ENCODE measurements around the gene CUL2.
"Not testable (repeated sequence)": the region's sequence is repeated elsewhere in the genome, so short reads cannot be mapped to it uniquely, and the experiment has no call there.

The CUL2 gene
- 62.2 to 83.9 reads per million in 2 experiments for total RNA-seq

DNA sequence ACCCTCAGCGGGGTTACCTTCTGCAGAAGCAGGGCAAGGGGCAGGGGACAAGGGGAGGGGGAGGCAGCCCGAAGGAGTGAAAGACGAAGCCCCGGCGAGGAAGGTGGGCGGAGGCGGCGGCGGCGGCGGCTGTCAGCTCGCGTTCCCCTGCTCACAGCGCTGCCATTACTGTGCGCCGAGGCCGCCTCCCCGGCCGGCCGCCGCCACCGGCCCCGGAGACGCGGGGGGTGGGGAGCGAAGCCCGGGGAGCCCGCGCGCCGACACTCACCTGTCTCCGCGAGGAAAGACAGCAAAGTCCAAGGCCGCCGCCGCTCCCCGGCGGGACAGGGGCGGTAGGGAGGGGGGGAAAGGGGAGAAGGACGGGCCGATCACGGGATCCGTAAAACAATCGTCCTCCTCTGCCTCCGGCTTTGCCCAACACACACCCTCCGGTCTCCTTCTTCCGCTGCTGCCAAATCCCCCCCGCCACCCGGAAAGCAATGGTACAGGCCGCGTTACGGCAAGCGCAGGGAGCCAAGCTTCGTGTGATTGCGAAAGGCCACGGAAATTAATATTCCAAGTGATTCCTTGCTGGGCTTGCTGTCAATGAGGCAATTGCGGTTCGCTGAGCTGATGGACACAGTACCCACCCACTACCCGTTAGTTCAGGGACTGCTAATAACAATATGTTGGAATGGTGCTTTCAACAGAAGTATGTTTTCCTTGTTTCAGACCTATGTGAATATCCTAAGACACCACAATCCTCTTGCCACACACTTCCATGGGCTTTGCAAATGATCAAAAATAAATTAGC, at the start of gene CUL2:
TSS of gene CUL2 (minus strand) at position 180 of the 793 bp plus-strand sequence. CDS start 19,024 bp downstream, outside the sequence.
- DNase-seq (ENCODE audit: low read depth): peak; percentile 88

DNA sequence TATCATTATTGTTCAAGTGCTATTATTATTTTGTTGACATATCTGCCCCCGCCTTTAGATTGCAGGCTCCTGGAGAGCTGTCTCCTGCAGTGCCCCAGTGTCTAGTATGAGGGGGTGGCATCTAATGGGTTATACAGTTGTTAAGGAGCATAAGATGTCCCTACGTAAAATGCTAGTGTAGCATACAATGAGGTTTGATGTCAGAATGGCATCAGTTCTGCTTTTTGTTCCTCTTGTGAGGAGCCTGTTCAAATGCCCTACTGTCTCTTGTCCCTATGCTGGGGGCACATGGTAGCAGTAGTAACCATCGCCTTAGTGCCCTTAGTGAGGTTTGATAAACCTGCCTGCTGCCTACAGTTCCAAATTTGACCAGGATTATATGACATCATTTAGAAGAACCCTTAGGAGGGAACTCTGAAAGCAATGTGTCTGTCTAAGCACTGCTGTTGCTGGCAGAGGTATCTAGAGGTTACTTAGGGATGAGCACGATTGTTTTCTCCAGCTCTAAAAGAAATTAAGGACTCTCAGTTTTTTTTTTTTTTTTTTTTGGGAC, 46.2 kb upstream of the CUL2 start:
- no peak for DNase-seq (ENCODE audit: low read depth)

GRCh38 chr10:35135861-35136260, 45.7 kb upstream of the CUL2 start:
- DNase-seq (ENCODE audit: low read depth): no peak

GRCh38 chr10:35133586-35133985, 43.4 kb upstream of the CUL2 start:
- no peak for DNase-seq (ENCODE audit: low read depth)

DNA sequence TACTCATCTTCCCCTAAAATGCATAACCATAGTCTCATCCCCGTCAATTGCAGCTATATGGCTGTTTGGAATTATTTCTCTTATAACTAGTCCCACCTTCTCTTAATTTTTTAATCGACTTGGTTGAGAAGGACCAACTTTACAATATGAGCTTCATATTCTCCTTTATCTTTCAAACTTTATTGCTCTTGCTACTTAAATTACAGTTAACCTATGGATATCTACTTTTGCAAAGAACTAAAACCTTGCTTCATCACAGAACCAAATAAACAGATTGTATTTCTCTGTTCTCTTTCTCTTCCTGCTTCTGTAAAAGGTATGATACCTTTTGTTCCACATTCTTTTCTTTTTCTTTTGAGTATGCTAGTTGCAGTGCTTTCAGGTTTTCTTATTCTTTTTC, 42.6 kb upstream of the CUL2 start:
- no peak for DNase-seq (ENCODE audit: low read depth)

GRCh38 chr10:35130663-35131062, 40.5 kb upstream of the CUL2 start:
- DNase-seq (ENCODE audit: low read depth): no peak

GRCh38 chr10:35129185-35129674, 39.1 kb upstream of the CUL2 start:
- no peak for DNase-seq (ENCODE audit: low read depth)

GRCh38 chr10:35127289-35127891, 37.2 kb upstream of the CUL2 start:
- DNase-seq (ENCODE audit: low read depth): peak; percentile 43

DNA sequence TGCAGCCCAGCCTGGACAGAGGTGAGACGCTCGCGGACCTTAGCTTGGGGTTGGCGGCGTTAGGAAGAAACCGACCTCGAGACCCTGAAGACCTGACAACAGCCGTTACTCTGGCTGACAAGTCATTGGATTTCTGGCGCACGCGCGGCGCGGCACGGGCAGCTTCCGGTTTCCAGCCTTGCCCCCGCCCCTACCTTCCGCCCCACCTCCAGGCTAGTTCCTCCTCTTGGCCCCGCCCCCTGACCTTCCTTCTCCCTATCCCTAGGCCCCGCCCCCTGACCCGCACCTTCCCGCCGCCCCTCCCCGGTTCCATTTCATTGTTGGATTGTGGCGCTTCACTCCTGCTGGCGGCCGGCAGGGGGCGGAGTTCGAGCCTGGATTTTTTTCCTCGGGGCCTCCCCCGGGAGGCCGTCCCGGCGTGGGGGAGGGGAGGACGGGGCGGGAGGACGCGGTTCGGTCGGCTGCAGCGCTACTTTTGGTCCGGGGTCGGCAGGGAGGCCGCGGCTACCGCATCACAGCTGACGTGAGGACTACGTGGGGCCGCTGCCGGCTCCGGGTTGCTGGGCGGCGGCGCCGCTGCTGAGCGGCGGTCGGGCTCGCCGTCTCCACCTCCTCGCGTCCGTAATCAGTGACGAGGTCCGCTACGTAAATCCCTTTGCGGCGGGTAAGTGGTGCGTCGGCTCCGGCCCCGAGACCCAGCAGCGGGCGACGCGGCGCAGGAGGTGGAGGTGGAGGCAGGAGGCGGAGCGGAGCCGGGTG, 36.6 kb upstream of the CUL2 start, which contains the start of gene CREM:
TSS of gene CREM (plus strand) at position 317 of the 759 bp plus-strand sequence. CDS start 10,990 bp downstream, outside the sequence.
- DNase-seq (ENCODE audit: low read depth): peak; percentile 100

- no peak for DNase-seq (ENCODE audit: low read depth)
Observed at GRCh38 chr10:35126062-35126529, 36.0 kb upstream of the CUL2 start.

DNA sequence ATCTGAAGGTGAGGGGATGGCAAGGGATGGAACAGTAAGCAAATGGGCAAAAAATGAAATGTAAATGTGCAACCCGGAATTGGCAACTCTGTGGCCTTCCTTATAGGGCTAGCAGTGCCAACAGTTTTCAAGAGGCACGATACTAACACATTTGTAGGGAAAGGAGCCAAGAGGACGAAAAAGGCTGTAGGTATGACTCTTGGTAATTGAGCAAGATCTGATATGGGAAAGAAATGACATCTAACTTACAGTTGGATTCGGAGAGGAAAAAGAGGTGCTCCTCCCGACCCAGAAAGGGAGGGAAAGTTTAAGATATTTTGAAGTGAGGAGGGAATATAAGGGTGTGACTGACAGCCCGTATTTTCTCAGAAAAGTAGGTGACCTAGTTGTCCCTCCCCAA, 34.4 kb upstream of the CUL2 start:
- no peak for DNase-seq (ENCODE audit: low read depth)

- no peak for DNase-seq (ENCODE audit: low read depth)
Observed at GRCh38 chr10:35119378-35119777, 29.2 kb upstream of the CUL2 start.

- no peak for DNase-seq (ENCODE audit: low read depth)
Observed at GRCh38 chr10:35112571-35112970, 22.4 kb upstream of the CUL2 start.

- DNase-seq (ENCODE audit: low read depth): no peak
Observed at GRCh38 chr10:35103882-35104281, 13.7 kb upstream of the CUL2 start.

DNA sequence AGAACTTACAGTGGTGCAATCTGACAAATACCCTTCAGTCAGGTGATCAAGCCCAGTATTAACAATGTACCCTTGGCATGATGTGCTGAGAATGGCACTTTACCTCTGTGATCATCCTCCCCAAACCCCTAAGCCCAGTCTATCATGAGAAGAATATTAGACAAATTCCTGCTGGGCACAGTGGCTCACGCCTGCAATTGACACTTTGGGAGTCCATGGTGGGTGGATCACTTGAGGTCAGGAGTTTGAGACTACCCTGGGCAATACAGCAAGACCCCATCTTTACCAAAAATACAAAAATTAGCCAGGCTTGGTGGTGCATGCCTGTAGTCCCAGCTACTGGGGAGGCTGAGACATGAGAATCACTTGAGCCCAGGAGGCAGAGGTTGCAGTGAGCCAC, 7.4 kb upstream of the CUL2 start:
- DNase-seq (ENCODE audit: low read depth): no peak

GRCh38 chr10:35096312-35096711, 6.2 kb upstream of the CUL2 start:
- no peak for DNase-seq (ENCODE audit: low read depth)

- no peak for DNase-seq (ENCODE audit: low read depth)
Observed at GRCh38 chr10:35092851-35093250, 2.7 kb upstream of the CUL2 start.

- DNase-seq (ENCODE audit: low read depth): no peak
Observed at GRCh38 chr10:35091994-35092790, 2.1 kb upstream of the CUL2 start.

GRCh38 chr10:35089611-35090161, 455 bp downstream of the CUL2 start:
- DNase-seq (ENCODE audit: low read depth): peak; percentile 3

- DNase-seq (ENCODE audit: low read depth): no peak
Observed at GRCh38 chr10:35083242-35083641, 6.9 kb downstream of the CUL2 start.

DNA sequence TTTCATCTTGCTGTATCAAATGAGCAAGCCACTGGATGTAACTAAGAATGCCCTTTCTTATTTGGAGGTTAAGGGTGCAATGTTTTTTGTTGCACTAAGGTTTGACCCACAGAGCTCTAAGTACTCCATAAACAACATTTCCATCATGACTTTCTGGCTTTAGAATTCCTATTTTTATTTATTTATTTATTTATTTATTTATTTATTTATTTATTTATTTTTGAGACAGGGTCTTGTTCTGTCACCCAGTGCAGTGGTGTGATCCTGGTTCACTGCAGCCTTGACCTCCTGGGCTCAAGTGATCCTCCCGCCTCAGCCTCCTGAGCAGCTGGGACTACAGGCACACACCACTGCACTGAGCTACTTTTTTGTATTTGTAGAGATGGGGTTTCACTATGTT, 9.9 kb downstream of the CUL2 start:
- DNase-seq (ENCODE audit: low read depth): not testable (repeated sequence)
